DND-41 (cell line): ENCODE measurements around the gene ANKRD26.

ENCODE experiments used
- ATAC-seq: fragments of 200-7000 bp; cut with Tn5 transposase; 3 replicates; pipeline ENCODE4 v1.9.1; 2021; ENCODE audit warnings: low read depth; ENCODE audit not compliant: insufficient read depth
- DNase-seq: peaks from one replicate; pipeline ENCODE4 v3.0.0-alpha.2; 2020
- H2AFZ ChIP-seq: 2 replicates; pipeline ENCODE4 v1.6.0; 2012; ENCODE audit warnings: low read depth, low read length
- H3K27ac ChIP-seq: 2 replicates; pipeline ENCODE4 v1.5.1; 2012; ENCODE audit warnings: low read length, inconsistent platforms
- H3K27me3 ChIP-seq: fragments of 200-600 bp; sonication (generic); 2 replicates; pipeline ENCODE4 v1.6.0; 2012; ENCODE audit warnings: low read length, mild to moderate bottlenecking, inconsistent platforms; ENCODE audit not compliant: insufficient read depth, poor library complexity
- H3K36me3 ChIP-seq: 2 replicates; pipeline ENCODE4 v1.5.1; 2012; ENCODE audit warnings: low read length, inconsistent platforms; ENCODE audit not compliant: insufficient read depth
- H3K4me1 ChIP-seq: 2 replicates; pipeline ENCODE4 v1.5.1; 2012; ENCODE audit warnings: mild to moderate bottlenecking, low read length; ENCODE audit not compliant: insufficient read depth
- H3K4me2 ChIP-seq: 2 replicates; pipeline ENCODE4 v1.6.0; 2012; ENCODE audit warnings: mild to moderate bottlenecking, moderate library complexity, low read length, inconsistent platforms; ENCODE audit not compliant: insufficient read depth
- H3K4me3 ChIP-seq, 2 experiments: fragments of 200-600 bp in 1 of 2; shearing (Covaris generic) in 1 of 2; 2 replicates each; pipeline ENCODE4 v1.5.1; 2012 to 2016; ENCODE audit warnings: inconsistent platforms in 2 of 2, low read length in 2 of 2, mild to moderate bottlenecking in 2 of 2, low read depth in 1 of 2, moderate library complexity in 1 of 2
- H3K79me2 ChIP-seq: 2 replicates; pipeline ENCODE4 v1.6.0; 2012; ENCODE audit warnings: low read length, inconsistent platforms; ENCODE audit not compliant: insufficient read depth
- H3K9ac ChIP-seq: 2 replicates; pipeline ENCODE4 v1.6.0; 2012; ENCODE audit warnings: low read depth, mild to moderate bottlenecking, inconsistent platforms, low read length, moderate library complexity
- H3K9me3 ChIP-seq: 2 replicates; pipeline ENCODE4 v1.5.1; 2012; ENCODE audit warnings: low read length, moderate library complexity, mild to moderate bottlenecking, inconsistent platforms; ENCODE audit not compliant: insufficient read depth, severe bottlenecking
- H4K20me1 ChIP-seq: 2 replicates; pipeline ENCODE4 v1.6.0; 2012; ENCODE audit warnings: low read length; ENCODE audit not compliant: insufficient read depth
- CTCF ChIP-seq: IDR thresholded peaks from 2 replicates; pipeline ENCODE4 v1.5.1; 2012; ENCODE audit warnings: borderline replicate concordance, low read length, moderate library complexity, mild to moderate bottlenecking; ENCODE audit not compliant: poor library complexity, severe bottlenecking; ENCODE audit errors: extremely low read depth
- EZH2 ChIP-seq: IDR thresholded peaks from 3 replicates; pipeline ENCODE4 v1.6.1; 2012; ENCODE audit warnings: borderline replicate concordance, low read depth, mild to moderate bottlenecking, moderate library complexity, low read length, inconsistent platforms; ENCODE audit not compliant: severe bottlenecking

The ANKRD26 gene

GRCh38 chr10:27099916-27100812 is at the start of gene ANKRD26:
Gene ANKRD26 (minus strand): TSS chr10:27100494. CDS start chr10:27100326, 168 bp downstream.
- Histone ChIP-seq H3K4me2 (peak within 1 kb of the TSS; percentile 70), H3K9me3 (no peaks in the 10 kb centered on the region), H3K36me3 (peaks cover 4% of the 10 kb centered on the region; the same call in 1 of the 2 replicates), H3K79me2 (peaks cover 17% of the 10 kb centered on the region), H3K4me1 (peaks cover 24% of the 10 kb centered on the region), H2AFZ (peak within 1 kb of the TSS; percentile 86), H3K4me3 (peak within 1 kb of the TSS; percentile 54 to 79), H3K27ac (peak within 1 kb of the TSS; percentile 78), H4K20me1 (no peaks in the 10 kb centered on the region), H3K27me3 (no peaks in the 10 kb centered on the region), H3K9ac (peak within 1 kb of the TSS; percentile 67)
- no peak for TF ChIP-seq EZH2
- peak; percentile 24 for TF ChIP-seq CTCF
- ATAC-seq (peak; percentile 79), DNase-seq (peak; percentile 96)

- H3K79me2 ChIP-seq, result peaks cover 92% of the 10 kb centered on the region
Observed at GRCh38 chr10:27147701-27148100, 47.4 kb upstream of the ANKRD26 start.

GRCh38 chr10:27145937-27146336 is 45.6 kb upstream of the ANKRD26 start:
- no peak overlapping the region for H2AFZ ChIP-seq
- H4K20me1 ChIP-seq, result peaks cover 44% of the 10 kb centered on the region
- peaks cover 86% of the 10 kb centered on the region for H3K36me3 ChIP-seq
- peaks cover 14% of the 10 kb centered on the region for H3K4me1 ChIP-seq
- DNase-seq, result no peak
- H3K79me2 ChIP-seq, result peaks cover 84% of the 10 kb centered on the region
- H3K4me2 ChIP-seq, result no peak overlapping the region
- H3K27ac ChIP-seq, result no peak overlapping the region
- H3K4me3 ChIP-seq, result no peak overlapping the region
- TF ChIP-seq EZH2 (no peak), CTCF (no peak)
- ATAC-seq, result no peak
- no peaks in the 10 kb centered on the region for H3K9me3 ChIP-seq
- H3K27me3 ChIP-seq, result no peaks in the 10 kb centered on the region
- H3K9ac ChIP-seq, result no peak overlapping the region

More at GRCh38 chr10:27147701-27148100, 47.4 kb upstream of the ANKRD26 start:
- Histone ChIP-seq H3K4me1 (peaks cover 29% of the 10 kb centered on the region), H4K20me1 (peaks cover 56% of the 10 kb centered on the region), H3K4me3 (no peak overlapping the region; a peak in 1 of 4 replicates), H3K27me3 (no peaks in the 10 kb centered on the region), H3K4me2 (no peak overlapping the region; the same call in 1 of the 2 replicates), H3K9me3 (no peaks in the 10 kb centered on the region), H3K9ac (no peak overlapping the region), H2AFZ (no peak overlapping the region), H3K27ac (no peak overlapping the region), H3K36me3 (peaks cover 73% of the 10 kb centered on the region)
- ATAC-seq (peak; percentile 48; the same call in 1 of the 3 replicates), DNase-seq (no peak)
- TF ChIP-seq CTCF, result no peak
- no peak for TF ChIP-seq EZH2
